HL-60 (cell line): ENCODE data around the gene SPDYE6.

Experiments
- GABPA ChIP-seq: IDR thresholded peaks from 2 replicates; pipeline ENCODE4 v1.6.1; 2012; ENCODE audit warnings: low read depth
- POLR2AphosphoS5 ChIP-seq: IDR thresholded peaks from 2 replicates; pipeline ENCODE4 v1.6.1; 2012; ENCODE audit warnings: low read depth
- REST ChIP-seq: IDR thresholded peaks from 2 replicates; pipeline ENCODE4 v1.6.1; 2012; ENCODE audit warnings: low read depth; ENCODE audit not compliant: insufficient replicate concordance
- TF ChIP-seq, protein P1 (sequence below): IDR thresholded peaks from one replicate; pipeline ENCODE4 v1.5.1; 2011; ENCODE audit warnings: low read length, control low read depth, inconsistent platforms; ENCODE audit not compliant: insufficient read depth

- no peak for TF ChIP-seq POLR2AphosphoS5
- TF ChIP-seq, protein P1, sequence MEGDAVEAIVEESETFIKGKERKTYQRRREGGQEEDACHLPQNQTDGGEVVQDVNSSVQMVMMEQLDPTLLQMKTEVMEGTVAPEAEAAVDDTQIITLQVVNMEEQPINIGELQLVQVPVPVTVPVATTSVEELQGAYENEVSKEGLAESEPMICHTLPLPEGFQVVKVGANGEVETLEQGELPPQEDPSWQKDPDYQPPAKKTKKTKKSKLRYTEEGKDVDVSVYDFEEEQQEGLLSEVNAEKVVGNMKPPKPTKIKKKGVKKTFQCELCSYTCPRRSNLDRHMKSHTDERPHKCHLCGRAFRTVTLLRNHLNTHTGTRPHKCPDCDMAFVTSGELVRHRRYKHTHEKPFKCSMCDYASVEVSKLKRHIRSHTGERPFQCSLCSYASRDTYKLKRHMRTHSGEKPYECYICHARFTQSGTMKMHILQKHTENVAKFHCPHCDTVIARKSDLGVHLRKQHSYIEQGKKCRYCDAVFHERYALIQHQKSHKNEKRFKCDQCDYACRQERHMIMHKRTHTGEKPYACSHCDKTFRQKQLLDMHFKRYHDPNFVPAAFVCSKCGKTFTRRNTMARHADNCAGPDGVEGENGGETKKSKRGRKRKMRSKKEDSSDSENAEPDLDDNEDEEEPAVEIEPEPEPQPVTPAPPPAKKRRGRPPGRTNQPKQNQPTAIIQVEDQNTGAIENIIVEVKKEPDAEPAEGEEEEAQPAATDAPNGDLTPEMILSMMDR, result no peak
- no peak for TF ChIP-seq REST
- no peak for TF ChIP-seq GABPA
Observed at GRCh38 chr7:102320181-102320580, 36.1 kb downstream of the SPDYE6 start.
